ENCODE results near the gene CGB5.

The CGB5 gene

GRCh38 chr19:49080392-49080791, 36.7 kb downstream of the CGB5 start:
- DNase-seq (no peak), ATAC-seq (replicated peaks) (no peak)
- Mint-ChIP-seq H3K27me3 (peaks cover 11 to 24% of the 10 kb centered on the region in 2 donors), H3K9me3 (no peaks in the 10 kb centered on the region), H3K27ac (no peak overlapping the region), H3K4me3 (no peak overlapping the region), H3K4me1 (peaks cover 6 to 8% of the 10 kb centered on the region in 2 donors), H3K36me3 (peaks cover 2 to 4% of the 10 kb centered on the region in 2 donors)

GRCh38 chr19:49081273-49081672, 37.6 kb downstream of the CGB5 start:
- DNase-seq (no peak), ATAC-seq (replicated peaks) (no peak)
- peaks cover 8 to 12% of the 10 kb centered on the region in 2 donors for H3K4me1 Mint-ChIP-seq
- H3K36me3 Mint-ChIP-seq: peaks cover 9 to 10% of the 10 kb centered on the region in 2 donors
- H3K27me3 Mint-ChIP-seq: peaks cover 2 to 15% of the 10 kb centered on the region in 2 donors
- no peaks in the 10 kb centered on the region for H3K9me3 Mint-ChIP-seq
- no peak overlapping the region for H3K27ac Mint-ChIP-seq
- no peak overlapping the region for H3K4me3 Mint-ChIP-seq

- Mint-ChIP-seq H3K9me3 (no peaks in the 10 kb centered on the region), H3K27ac (peak overlapping the region; percentile 98), H3K27me3 (peaks cover 0 to 11% of the 10 kb centered on the region in 2 donors), H3K4me3 (peak overlapping the region; percentile 98), H3K36me3 (peaks cover 20 to 21% of the 10 kb centered on the region in 2 donors), H3K4me1 (peaks cover 19 to 39% of the 10 kb centered on the region in 2 donors)
- ATAC-seq (replicated peaks) (no peak), DNase-seq (no peak)
These were observed 40.8 kb downstream of the CGB5 start for GRCh38 chr19:49084206-49085019.

- H3K4me3 Mint-ChIP-seq: peak within 1 kb of the TSS; percentile 98
- no peaks in the 10 kb centered on the region for H3K9me3 Mint-ChIP-seq
- H3K27me3 Mint-ChIP-seq: peaks cover 0 to 11% of the 10 kb centered on the region in 2 donors
- peaks cover 23 to 25% of the 10 kb centered on the region in 2 donors for H3K36me3 Mint-ChIP-seq
- peak; percentile 96 to 98 for ATAC-seq (replicated peaks)
- peak within 1 kb of the TSS; percentile 98 for H3K27ac Mint-ChIP-seq
- peaks cover 19 to 41% of the 10 kb centered on the region in 2 donors for H3K4me1 Mint-ChIP-seq
- peak; percentile 99 for DNase-seq
These were observed 41.6 kb downstream of the CGB5 start, which contains the start of gene SNRNP70 for GRCh38 chr19:49085020-49085867. TSS of gene SNRNP70 (plus strand) at chr19:49085451. CDS start at chr19:49086415, 964 bp downstream.

GRCh38 chr19:49085868-49086232, 42.2 kb downstream of the CGB5 start:
- DNase-seq (no peak), ATAC-seq (replicated peaks) (no peak)
- peaks cover 24 to 47% of the 10 kb centered on the region in 2 donors for H3K4me1 Mint-ChIP-seq
- H3K4me3 Mint-ChIP-seq: peak overlapping the region; percentile 98
- peaks cover 0 to 5% of the 10 kb centered on the region in 2 donors for H3K27me3 Mint-ChIP-seq
- peak overlapping the region; percentile 98 for H3K27ac Mint-ChIP-seq
- no peaks in the 10 kb centered on the region for H3K9me3 Mint-ChIP-seq
- peaks cover 29 to 31% of the 10 kb centered on the region in 2 donors for H3K36me3 Mint-ChIP-seq

- H3K27me3 Mint-ChIP-seq: peaks cover 0 to 5% of the 10 kb centered on the region in 2 donors
- peaks cover 31 to 36% of the 10 kb centered on the region in 2 donors for H3K36me3 Mint-ChIP-seq
- DNase-seq (no peak), ATAC-seq (replicated peaks) (no peak)
- H3K4me3 Mint-ChIP-seq: peak overlapping the region; percentile 98
- peaks cover 27 to 52% of the 10 kb centered on the region in 2 donors for H3K4me1 Mint-ChIP-seq
- peak overlapping the region; percentile 98 for H3K27ac Mint-ChIP-seq
- H3K9me3 Mint-ChIP-seq: no peaks in the 10 kb centered on the region
These were observed 42.6 kb downstream of the CGB5 start for GRCh38 chr19:49086296-49086695.

DNA sequence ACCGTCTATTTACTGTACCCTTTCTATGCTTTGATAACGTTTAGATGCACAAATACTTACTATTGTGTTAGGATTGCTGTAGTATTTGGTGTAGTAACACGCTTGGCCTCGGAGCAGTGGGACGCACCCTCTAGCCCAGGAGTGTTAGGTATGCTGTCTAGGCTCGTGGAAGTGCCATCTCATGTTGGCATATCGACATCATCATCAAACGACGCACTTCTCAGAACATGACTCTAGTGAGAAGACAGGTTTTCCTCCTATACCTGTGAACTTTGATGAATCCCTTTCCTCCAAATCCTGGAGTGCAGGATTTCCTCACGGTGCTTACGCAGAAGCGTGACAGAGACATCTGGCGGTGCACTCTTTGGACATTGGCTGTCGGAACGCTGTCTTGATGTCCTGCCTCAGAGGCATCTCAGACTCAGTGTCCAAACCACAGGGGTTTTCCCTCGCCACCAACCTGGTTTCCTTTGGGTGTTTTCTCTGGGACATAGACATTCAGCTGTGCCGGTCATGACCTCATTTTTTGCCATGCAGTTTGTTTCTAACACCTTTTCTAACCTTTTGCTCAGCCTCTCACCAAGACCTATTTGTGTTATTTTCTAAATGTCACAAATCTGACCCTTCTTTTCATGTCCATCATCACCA, 47.9 kb downstream of the CGB5 start:
- no peak overlapping the region for H3K27ac Mint-ChIP-seq
- H3K27me3 Mint-ChIP-seq: no peaks in the 10 kb centered on the region
- peaks cover 30 to 53% of the 10 kb centered on the region in 2 donors for H3K36me3 Mint-ChIP-seq
- DNase-seq (no peak), ATAC-seq (replicated peaks) (no peak)
- no peak overlapping the region for H3K4me3 Mint-ChIP-seq
- H3K4me1 Mint-ChIP-seq: peaks cover 28 to 54% of the 10 kb centered on the region in 2 donors
- H3K9me3 Mint-ChIP-seq: no peaks in the 10 kb centered on the region

GRCh38 chr19:49092686-49093085, 49.0 kb downstream of the CGB5 start:
- Mint-ChIP-seq H3K27ac (no peak overlapping the region), H3K4me3 (no peak overlapping the region), H3K9me3 (no peaks in the 10 kb centered on the region), H3K4me1 (peaks cover 21 to 48% of the 10 kb centered on the region in 2 donors), H3K36me3 (peaks cover 24 to 50% of the 10 kb centered on the region in 2 donors), H3K27me3 (no peaks in the 10 kb centered on the region)
- DNase-seq: no peak
- no peak for ATAC-seq (replicated peaks)

Data from stimulated activated naive B cell treated with anti-CD40 and anti-IgM and Interleukin-4, amounts not matched to agents 10 μg/mL and 1 μg/mL and 100 μg/mL, for 72 hours (primary cell).